Sigmoid colon (tissue), 4 donors: Measurements from ENCODE around the gene TMEM207.

ENCODE experiments used
- CTCF ChIP-seq, 4 experiments: fragments of 450-650 bp in 3 of 4; fragments of 200-600 bp in 1 of 4; IDR thresholded peaks; one replicate each; pipeline ENCODE4 v1.5.1; 2016 to 2019; ENCODE audit warnings: antibody characterized with exemption in 4 of 4, mild to moderate bottlenecking in 3 of 4, moderate library complexity in 2 of 4
- EP300 ChIP-seq, 4 donors: sonication (generic); formaldehyde crosslinking; IDR thresholded peaks; one replicate each; pipeline ENCODE4 v1.6.1; 2017; ENCODE audit warnings: antibody characterized with exemption in 4 of 4
- POLR2A ChIP-seq, 2 donors: fragments of 450-650 bp; IDR thresholded peaks; one replicate each; pipeline ENCODE4 v1.6.1; 2016; ENCODE audit warnings: antibody characterized with exemption in 2 of 2, mild to moderate bottlenecking in 2 of 2, moderate library complexity in 2 of 2
- POLR2AphosphoS5 ChIP-seq, 4 donors: sonication (generic); formaldehyde crosslinking; IDR thresholded peaks; one replicate each; pipeline ENCODE4 v1.6.1; 2017; ENCODE audit warnings: antibody characterized with exemption in 4 of 4

GRCh38 chr3:190435618-190436017 is 14.1 kb downstream of the TMEM207 start:
- TF ChIP-seq CTCF (IDR thresholded peaks at IDR 0.05) (no peak), POLR2A (IDR thresholded peaks at IDR 0.05) (no peak), POLR2AphosphoS5 (IDR thresholded peaks at IDR 0.05) (no peak), EP300 (IDR thresholded peaks at IDR 0.05) (no peak)
